ENCODE results near the gene INPP5F.
"Not testable (repeated sequence)": the region's sequence is repeated elsewhere in the genome, so short reads cannot be mapped to it uniquely, and the experiment has no call there.

Gene INPP5F

GRCh38 chr10:119694608-119695007, 31.2 kb upstream of the INPP5F start:
- TF ChIP-seq ZFX (IDR thresholded peaks at IDR 0.05; ENCODE audit: borderline replicate concordance), result no peak
- no peak for TF ChIP-seq CTCF (IDR thresholded peaks at IDR 0.05)
- H3K27ac ChIP-seq, result no peak overlapping the region

DNA sequence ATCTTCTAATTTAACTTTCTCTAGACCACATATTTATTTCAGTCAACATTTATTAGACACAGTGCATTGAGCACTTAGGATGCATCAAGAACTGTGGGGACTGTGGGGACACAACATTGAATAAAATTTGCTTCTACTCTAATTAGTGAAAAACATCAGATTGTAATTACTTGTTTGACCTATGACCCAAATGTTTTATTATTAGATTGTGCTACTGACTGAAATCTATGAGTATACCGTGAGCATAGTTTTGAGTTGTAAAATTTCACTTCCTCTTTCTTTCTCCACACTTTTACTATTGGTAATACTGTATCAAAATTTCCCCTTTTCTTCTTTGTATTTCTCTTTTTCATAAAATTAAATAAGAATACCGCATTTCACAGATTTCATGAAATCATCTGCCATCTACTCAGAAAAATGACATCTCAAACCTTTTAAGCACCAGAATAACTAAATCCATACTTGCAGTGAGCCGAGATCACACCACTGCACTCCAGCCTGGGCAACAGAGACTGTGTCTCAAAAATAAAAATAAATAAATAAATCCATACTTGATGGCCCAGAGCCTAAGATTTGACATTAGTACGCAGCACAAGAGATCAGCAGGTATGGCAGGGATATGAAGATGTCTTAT, 25.4 kb upstream of the INPP5F start:
- no peak overlapping the region for H3K27ac ChIP-seq
- TF ChIP-seq CTCF (IDR thresholded peaks at IDR 0.05) (no peak), ZFX (IDR thresholded peaks at IDR 0.05; ENCODE audit: borderline replicate concordance) (no peak)

DNA sequence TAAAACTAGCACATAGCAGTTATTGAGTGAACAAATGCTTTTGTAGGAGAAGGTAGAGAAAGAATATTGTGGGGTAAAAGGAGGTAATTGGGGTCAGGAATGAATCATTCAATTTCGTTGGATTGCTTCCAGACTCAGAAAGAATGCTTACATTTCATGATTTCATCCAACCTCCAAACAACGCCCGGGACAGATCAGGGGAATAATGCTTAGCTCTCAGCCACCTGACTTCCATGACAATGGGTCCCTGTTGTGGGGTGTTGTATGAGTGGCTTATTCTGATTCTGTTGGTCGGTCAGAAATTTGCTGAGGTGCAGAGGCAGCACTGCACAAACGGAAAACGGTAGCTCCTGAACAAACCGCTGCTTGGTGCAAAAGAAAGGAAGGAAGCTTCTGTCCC, 24.0 kb upstream of the INPP5F start:
- TF ChIP-seq CTCF (IDR thresholded peaks at IDR 0.05) (no peak), ZFX (IDR thresholded peaks at IDR 0.05; ENCODE audit: borderline replicate concordance) (no peak)
- H3K27ac ChIP-seq, result no peak overlapping the region

GRCh38 chr10:119702583-119702982, 23.3 kb upstream of the INPP5F start:
- H3K27ac ChIP-seq, result no peak overlapping the region
- TF ChIP-seq ZFX (IDR thresholded peaks at IDR 0.05; ENCODE audit: borderline replicate concordance), result no peak

GRCh38 chr10:119703903-119704508, 21.8 kb upstream of the INPP5F start:
- TF ChIP-seq ZFX (IDR thresholded peaks at IDR 0.05; ENCODE audit: borderline replicate concordance), result no peak
- no peak for TF ChIP-seq CTCF (IDR thresholded peaks at IDR 0.05)

GRCh38 chr10:119705434-119705831, 20.4 kb upstream of the INPP5F start:
- H3K27ac ChIP-seq, result no peak overlapping the region
- TF ChIP-seq CTCF (IDR thresholded peaks at IDR 0.05) (no peak), ZFX (IDR thresholded peaks at IDR 0.05; ENCODE audit: borderline replicate concordance) (no peak)

More at GRCh38 chr10:119703903-119704508, 21.8 kb upstream of the INPP5F start:
- H3K27ac ChIP-seq, result no peak overlapping the region

DNA sequence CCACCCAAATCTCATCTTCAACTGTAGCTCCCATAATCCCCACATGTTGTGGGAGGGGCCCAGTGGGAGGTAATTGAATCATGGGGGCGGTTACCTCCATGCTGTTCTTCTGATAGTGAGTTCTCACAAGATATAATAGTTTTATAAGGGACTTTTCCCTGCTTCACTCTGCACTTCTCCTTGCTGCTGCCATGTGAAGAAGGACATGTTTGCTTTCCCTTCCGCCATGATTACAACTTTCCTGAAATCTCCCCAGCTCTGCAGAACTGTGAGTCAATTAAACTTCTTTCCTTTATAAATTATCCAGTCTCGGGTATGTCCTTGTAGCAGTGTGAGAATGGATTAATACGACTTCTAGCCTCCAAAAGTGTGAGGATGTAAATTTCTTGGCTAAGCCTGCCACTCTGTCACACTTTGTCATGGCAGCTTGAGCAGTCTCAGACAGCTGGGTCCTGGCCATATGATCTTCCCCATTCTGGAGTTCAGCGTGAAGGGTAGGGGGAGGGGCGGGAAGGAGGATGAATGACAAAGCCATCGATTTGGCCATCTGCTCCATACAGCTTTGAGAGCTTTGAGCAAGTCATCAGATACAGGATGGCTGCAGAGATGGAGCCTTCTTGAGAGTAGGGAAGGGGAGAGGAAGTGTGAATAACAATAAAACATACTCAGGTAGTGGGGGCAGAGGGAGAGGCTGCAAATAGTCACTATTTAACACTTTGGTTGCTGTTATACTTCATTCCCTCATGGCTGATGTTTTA, 19.1 kb upstream of the INPP5F start:
- no peak for TF ChIP-seq ZFX (IDR thresholded peaks at IDR 0.05; ENCODE audit: borderline replicate concordance)
- no peak for TF ChIP-seq CTCF (IDR thresholded peaks at IDR 0.05)
- H3K27ac ChIP-seq, result no peak overlapping the region

DNA sequence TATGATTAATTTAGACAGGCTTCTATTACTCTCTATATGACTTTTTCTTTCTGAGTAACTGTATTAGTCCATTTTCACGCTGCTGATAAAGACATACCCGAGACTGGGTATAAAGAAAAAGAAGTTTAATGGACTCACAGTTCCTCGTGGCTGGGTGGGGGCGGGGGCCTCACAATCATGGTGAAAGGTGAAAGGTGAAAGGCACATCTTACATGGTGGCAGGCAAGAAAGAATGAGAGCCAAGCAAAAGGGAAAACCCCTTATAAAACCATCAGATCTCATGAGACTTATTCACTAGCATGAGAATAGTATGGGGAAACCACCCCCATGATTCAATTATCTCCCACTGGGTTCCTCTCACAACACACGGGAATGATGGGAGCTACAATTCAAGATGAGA, 18.5 kb upstream of the INPP5F start:
- not testable (repeated sequence) for H3K27ac ChIP-seq

DNA sequence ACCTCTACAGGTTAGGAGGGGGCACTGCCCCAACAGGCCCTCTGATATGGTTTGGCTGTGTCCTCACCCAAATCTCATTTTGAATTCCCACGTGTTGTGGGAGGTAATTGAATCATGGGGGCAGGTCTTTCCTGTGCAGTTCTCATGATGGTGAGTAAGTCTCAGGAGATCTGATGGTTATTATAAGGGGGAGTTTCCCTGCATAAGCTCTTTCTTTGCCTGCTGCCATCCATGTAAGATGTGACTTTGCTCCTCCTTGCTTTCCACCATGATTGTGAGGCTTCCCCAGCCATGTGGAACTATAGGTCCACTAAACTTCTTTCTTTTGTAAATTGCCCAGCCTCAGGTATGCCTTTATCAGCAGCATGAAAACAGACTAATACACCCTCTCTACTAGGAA, 14.9 kb upstream of the INPP5F start:
- H3K27ac ChIP-seq, result not testable (repeated sequence)
